GM15510 (cell line): Measurements from ENCODE around the gene ARAP3.

Experiments
- POLR2A ChIP-seq: IDR thresholded peaks from 3 replicates; pipeline ENCODE4 v1.6.1; 2011; ENCODE audit warnings: borderline replicate concordance; ENCODE audit not compliant: insufficient read length; ENCODE audit errors: extremely low read depth

Gene ARAP3

DNA sequence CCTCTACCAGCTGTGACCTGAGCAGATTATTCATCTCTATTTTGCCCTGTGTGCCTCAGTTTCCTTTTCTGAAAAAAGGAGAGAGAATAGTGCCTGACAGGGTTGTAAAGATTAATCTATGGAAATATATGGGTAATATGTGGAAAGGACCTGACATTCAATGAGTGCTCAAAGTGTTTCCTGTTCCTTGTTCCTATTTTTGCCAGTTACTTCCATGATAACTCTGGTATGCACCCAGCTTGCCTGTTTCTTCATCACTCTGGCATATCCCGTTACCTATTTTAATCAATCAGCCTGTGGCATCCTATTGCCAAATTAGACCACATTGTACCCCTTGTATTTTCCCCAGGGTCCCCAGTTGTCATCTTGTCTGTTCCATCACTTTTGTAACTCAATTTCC lies 3.6 kb upstream of the ARAP3 start:
- TF ChIP-seq POLR2A = no peak

DNA sequence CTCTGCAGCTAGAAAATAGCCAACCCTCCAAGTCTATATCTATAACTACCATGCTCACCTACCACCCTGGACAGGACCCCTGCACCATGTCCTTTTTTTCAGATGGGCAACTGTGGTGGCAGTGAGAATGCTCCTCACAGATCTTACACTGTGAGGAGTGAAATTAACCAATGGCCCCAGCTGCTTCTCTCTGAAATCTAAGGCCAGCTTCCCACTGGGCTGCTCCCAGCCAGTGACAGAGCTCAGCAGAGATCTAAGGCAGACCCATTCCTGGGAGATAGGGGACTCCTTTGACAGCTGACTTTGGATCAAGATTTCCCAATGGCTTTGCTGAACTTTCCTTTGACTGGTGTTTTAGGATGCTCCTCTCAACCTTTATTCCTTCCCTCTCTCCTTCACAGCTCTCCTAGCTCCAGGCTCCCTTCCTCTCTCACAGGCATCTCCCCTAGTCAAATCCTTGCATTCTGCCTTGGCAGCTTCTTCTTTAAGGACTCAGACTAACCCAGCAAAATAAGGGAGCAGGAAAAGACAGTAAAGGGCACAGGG lies 1.6 kb upstream of the ARAP3 start:
- no peak for TF ChIP-seq POLR2A

DNA sequence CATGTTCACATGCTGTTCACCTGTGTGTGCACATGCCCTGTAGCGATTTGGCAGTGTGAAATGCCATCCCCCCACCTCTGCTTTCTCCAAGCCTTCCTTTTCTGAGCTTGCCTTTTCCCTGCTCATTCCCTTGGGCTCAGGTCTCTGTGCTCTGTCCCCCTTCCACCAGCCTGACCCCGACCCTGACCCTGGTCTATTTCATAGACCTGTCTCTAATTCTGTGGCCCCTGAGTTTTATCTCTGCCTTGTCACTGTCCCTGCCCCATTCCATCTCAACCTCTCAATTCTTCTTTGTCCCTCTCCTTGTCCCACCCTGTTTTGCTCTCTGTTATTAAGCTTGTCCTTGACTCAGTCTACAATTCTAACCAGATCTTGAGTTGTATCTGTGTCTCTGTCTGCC lies 735 bp downstream of the ARAP3 start:
- no peak for TF ChIP-seq POLR2A

DNA sequence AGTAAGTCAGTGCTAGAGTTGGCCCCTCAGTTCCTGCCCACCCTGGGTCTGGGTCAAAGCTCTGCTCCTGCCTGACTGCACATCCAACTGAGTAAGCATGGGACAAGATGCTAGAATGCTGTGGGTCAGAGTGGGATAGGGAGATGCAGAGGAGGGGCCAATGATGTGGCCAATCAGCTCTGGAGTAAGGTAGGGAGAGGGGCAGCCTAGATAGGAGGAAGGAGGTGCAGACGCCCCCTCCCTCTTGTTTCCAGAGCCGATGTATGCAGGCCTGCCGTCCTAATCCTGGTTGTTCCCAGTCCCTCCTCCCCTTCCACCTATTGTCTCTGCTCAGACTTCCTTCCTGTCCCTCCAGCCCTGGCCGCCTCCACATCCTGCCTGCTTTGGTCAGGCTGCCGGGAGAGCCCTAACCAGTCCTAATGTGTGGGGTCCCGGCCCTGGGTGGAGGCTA lies 1.3 kb downstream of the ARAP3 start:
- no peak for TF ChIP-seq POLR2A

DNA sequence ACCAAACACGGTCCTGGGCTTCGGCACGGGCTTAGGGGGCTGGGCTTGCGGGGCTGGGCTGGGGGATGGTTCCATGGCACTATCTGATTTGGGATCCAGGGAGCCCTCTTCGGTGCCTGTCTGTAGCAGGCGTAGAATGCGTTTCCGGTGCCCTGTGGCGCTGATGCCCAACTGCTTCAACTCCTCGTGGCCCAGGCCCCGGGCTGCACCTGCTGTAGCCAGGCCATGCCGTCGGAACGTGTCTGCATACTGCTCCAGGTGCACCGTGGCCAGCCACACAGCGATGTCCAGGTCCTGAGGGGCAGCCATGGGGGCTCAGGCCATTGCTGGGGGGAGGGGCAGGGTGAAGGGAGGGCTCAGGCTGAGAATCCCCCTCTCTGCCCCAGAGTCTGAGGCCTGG lies 1.9 kb downstream of the ARAP3 start:
- TF ChIP-seq POLR2A = no peak

DNA sequence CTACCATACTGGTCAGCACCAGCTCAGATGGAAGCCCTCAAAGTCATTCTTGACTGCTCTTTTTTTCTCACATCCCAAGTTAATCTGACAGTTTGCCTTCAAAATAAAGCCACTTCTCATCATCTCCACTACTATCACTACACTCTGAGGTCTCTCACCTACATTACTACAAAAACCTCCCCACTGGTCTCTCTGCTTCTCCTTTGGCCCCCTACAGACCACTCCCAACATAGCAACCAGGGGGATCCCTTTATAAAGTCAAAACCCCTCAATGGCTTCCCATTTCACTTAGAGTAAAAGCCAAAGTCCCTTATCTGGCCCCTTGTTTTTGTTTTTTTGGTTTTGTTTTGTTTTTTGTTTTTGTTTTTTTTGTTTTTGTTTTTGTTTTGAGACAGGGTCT lies 4.6 kb downstream of the ARAP3 start:
- TF ChIP-seq POLR2A = no peak

DNA sequence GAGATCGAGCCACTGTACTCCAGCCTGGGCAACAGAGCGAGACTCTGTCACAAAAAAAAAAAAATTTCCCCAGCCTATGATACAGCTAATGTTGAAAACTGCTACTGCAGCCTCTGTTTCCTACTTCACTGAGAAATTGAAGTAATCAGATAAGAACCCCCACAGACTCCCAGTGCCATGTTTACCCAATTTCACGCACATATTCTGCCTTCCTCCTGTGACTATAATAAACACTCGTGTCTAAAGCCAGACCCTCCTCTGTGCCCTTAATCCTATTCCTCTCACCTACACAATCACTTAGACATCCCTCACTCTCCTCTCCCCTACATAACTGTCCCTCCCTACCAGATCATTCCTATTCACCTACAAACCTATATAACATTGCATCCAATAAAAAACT lies 6.4 kb downstream of the ARAP3 start:
- no peak for TF ChIP-seq POLR2A

DNA sequence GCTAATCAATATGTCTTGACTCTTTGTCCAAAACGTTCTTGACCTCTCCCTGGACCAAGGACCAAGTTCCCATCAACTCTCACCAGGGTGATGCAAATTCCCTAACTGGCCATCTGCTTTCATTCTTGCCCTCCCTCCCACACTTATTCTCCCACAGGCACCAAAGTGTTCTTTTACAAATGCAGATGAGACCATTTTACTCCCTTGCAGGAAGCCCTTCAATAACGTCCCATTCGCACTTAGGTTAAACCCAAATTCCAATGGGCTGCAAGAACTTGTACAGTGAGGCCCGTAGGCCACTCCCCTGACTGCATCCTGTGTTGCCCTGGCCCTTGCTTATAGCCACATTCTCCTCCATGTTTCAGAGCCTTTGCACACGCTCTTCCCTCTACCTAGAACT lies 7.3 kb downstream of the ARAP3 start:
- TF ChIP-seq POLR2A = no peak

DNA sequence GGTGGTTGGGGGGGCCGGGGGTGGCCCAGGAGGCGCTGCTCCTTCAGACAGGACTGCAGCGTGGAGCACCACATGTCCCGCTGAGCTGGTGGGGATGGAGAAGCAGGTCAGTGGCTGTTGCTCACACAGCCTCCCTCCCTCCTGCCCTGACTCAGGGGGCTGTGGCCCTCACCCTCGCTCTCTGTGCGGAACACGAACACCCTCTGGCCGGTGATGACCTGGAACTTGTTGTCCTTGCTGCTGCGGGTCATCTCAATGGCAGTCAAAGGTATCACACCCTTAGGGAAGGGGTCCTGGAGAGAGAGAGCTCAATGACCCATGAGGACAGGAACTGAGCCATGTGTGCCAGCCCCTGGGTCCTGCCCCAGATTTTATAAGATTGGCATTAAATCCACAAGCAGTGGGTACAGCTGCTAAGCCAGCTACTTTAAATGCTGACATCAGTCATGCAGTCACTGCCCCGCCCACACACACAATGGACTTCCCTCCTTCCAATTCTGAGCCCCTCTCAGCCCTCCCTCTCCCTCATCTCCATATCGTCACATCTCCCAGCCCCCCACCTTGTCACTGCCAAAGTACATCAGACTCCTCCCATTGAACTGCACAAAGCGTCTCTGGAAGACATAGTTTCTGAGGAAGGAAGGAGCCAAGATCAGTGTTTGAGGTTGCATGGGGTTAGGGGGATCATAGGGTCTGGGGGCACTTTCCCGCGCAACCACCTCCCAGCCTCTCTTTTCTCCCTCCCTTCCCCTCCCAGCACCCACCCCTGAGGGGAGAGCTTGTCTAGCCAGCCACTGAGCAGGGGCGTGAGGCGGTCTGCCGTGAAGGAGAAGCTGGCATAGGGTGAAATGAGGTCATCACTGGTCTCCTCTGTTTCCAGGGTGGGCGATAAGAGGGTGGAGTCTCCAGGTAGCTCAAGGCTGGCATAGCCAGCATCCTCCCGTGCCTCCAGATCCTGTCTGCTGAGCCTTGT lies 8.9 kb downstream of the ARAP3 start:
- no peak for TF ChIP-seq POLR2A

DNA sequence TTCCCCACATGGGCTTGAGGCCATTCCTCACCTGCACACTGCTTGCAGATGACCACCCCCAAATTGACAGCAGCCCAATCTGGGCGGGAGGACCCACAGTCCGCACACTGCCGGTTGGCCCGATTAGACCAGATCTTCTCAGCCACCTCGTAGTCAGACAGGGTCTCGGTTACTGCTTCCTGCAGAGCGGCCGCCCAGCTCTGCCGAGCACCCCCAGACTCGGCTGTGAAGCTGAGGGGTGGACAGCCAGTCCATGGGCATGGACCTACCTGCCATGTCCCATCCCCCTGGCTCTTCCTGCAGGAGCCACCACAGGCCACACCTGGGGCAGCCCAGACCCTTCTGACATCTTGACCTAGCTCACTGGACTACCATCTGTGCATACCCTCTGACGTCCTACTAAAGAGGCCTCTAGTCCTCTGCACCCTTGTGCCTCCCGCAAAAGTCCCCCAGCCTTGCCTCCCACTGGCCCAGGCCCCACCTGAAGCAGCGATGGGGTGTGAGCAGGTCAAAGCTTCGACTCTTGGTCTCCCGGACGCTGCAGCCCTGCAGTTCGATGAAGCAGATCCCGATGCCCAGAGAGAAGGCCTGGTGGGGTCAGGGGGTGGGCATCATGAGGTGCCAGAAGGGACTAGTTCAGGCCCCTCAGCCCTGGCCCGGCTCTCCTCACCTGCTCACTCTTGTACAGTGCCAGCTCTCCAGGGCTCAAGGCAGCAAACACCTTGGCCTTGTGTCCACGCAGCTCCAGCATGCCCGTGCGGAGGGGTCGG lies 9.8 kb downstream of the ARAP3 start:
- TF ChIP-seq POLR2A = no peak

DNA sequence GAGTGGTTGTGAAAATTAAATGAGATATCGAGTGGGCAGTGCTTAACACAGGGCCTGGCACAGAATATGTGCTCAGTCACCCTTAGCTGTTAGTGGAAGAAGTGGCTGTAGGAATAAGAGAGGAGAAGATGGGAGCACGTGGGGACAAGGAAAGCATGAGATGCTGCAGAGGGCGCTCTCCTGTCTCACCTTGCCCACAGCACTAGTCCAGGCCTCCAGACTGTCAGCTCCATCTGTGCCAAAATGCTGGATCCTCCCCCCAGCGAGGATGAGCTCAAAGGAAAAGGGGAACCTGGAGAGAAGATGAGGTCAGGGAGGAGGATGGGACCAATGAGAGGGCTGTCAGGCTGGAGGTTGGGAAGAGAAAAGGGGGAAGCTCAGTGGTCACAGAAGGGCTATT lies 12.5 kb downstream of the ARAP3 start:
- no peak for TF ChIP-seq POLR2A

DNA sequence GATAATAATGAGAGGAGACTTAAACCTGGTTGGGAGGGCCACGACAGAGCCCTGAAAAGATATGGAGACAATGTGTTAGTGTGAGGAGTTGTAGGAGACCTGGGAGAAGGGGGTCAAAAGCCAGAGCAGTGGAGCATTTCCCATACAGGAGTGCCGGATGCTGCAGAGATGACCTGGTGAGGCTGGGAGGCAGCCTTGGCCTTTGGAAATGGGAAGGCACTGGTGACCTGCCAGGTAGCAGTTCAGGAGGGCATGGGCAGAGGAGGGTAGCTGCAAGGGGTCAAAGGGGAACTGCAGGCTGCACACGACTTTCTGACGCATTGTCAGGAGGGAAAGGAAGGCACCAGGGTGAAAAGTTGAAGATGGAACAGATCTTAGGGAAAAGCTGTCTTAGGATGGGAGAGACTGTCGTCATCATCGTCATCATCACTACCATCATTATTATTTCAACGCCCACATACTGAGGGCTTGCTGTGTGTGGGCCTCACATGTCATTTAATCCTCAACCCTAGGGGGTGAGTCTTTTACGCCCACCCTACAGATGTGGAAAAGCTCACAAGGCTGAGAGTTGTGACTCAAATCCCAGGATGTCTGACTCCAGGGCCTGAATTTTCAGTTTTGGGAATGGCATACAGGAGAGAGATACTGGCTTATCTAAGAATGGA lies 13.3 kb downstream of the ARAP3 start:
- TF ChIP-seq POLR2A = no peak

DNA sequence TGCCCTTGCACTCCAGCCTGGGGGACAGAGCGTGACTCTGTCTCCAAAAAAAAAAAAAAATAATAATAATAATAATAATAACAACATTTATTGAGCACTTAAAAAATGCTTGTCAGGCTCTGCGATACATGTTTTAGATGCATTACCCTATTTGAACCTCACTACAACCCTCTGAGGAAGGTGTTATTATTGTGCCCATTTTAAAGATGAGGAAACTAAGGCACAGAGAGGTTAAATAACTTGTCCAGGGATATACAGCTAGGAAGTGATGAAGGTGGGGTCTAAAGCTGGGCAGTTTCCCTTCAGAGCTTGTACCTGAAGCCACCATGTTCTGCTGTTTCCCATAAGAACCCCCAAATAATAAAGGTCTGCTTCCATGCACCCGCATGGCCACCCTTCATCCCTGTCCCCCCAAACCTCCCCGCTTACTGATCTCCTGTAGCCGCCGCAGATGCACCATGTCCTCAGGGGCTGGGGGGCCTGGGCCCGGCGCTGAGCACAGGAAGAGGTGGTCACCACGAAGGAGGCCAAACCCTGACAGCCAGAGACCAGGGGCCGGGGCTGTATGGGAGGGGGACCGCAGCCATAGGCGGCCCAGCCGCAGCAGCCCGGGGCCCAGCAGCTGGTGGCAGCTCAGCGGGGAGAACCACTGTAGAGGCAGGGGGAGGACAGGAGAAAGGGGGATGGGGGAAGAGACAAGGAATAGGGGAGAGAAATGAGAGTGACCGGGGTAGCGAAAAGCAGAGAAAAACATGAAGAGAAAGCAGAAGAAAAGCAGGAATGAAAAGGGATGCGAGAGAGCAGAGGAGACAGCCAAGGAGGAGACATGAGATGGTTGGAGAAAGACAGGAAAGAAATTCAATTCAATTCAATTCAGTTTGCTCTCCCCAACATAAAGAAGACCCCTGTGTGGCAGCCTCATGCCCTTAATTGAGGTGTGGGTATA lies 15.8 kb downstream of the ARAP3 start:
- no peak for TF ChIP-seq POLR2A
